ENCODE results near the gene CCNL2.

- no peak for TF ChIP-seq EZH2 (conservative IDR thresholded peaks at IDR 0.05; ENCODE audit: low read depth, low read length)
- TF ChIP-seq MAX (IDR thresholded peaks at IDR 0.05), result no peak; the same call in 1 of the 2 replicates
- TF ChIP-seq NFAT5 (CRISPR knock-in tag; IDR thresholded peaks at IDR 0.05), result 0 out of 2 replicates have a peak, but pooled peaks have one; percentile 11
- no peak for TF ChIP-seq ZBTB25 (CRISPR knock-in tag; IDR thresholded peaks at IDR 0.05)
- TF ChIP-seq NPAS2 (CRISPR knock-in tag; IDR thresholded peaks at IDR 0.05; ENCODE audit: borderline replicate concordance), result no peak
- TF ChIP-seq ZBTB44 (CRISPR knock-in tag; IDR thresholded peaks at IDR 0.05), result no peak
- no peak for TF ChIP-seq ZNF124 (CRISPR knock-in tag; IDR thresholded peaks at IDR 0.05)
- no peak for TF ChIP-seq ARNT (IDR thresholded peaks at IDR 0.05)
- TF ChIP-seq SP2 (CRISPR knock-in tag; IDR thresholded peaks at IDR 0.05), result no peak
- no peak for TF ChIP-seq ZBTB4 (CRISPR knock-in tag; IDR thresholded peaks at IDR 0.05; ENCODE audit: borderline replicate concordance)
- no peak for TF ChIP-seq ZNF432 (CRISPR knock-in tag; IDR thresholded peaks at IDR 0.05; ENCODE audit: borderline replicate concordance)
- TF ChIP-seq MBD4 (IDR thresholded peaks at IDR 0.05; ENCODE audit: borderline replicate concordance, low read length), result no peak
Measured at GRCh38 chr1:1344655-1345361, 54.3 kb downstream of the CCNL2 start.
